HepG2 (cell line): ENCODE results near the gene SRSF8.

Experiments
- BHLHE40 ChIP-seq: IDR thresholded peaks from 2 replicates; pipeline ENCODE4 v1.6.1; 2011; ENCODE audit warnings: low read length, improper control_type of control experiment
- ZNF431 ChIP-seq: sonication (generic); formaldehyde crosslinking; IDR thresholded peaks from 2 replicates; pipeline ENCODE4 v1.9.0; 2022; ENCODE audit warnings: missing genetic modification reagents, low read depth, mild to moderate bottlenecking, borderline replicate concordance
- ZNF570 ChIP-seq: sonication (generic); formaldehyde crosslinking; IDR thresholded peaks from 2 replicates; pipeline ENCODE4 v1.4.0; 2020; ENCODE audit warnings: mild to moderate bottlenecking, missing genetic modification reagents, borderline replicate concordance
- TF ChIP-seq, protein P1 (sequence below): sonication (generic); formaldehyde crosslinking; IDR thresholded peaks from 2 replicates; pipeline ENCODE4 v1.9.0; 2021; ENCODE audit warnings: missing genetic modification reagents, borderline replicate concordance
- TF ChIP-seq, protein P2 (sequence below): sonication (generic); formaldehyde crosslinking; conservative IDR thresholded peaks from 2 replicates; pipeline ENCODE4 v1.8.1; 2023; ENCODE audit warnings: missing genetic modification reagents

DNA sequence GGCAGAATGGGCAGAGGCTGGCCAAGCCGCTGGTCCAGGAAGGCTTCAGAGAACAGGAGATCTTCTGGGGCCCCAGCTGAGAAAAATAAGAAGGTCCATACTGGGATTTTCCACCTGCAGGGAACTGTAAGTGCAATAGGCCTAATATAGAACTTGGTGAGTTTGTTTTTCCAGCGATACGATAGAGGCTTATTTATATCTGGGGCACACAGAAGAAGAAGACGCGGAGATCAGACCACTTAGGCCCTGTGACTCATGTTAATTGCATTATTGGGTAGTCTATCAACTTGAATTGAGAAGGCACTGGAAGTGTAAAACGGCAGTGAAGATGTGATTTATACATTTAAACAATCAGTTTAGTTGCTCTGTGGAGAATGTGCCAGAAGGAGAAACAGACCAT, 7.7 kb upstream of the SRSF8 start:
- TF ChIP-seq, protein P1, sequence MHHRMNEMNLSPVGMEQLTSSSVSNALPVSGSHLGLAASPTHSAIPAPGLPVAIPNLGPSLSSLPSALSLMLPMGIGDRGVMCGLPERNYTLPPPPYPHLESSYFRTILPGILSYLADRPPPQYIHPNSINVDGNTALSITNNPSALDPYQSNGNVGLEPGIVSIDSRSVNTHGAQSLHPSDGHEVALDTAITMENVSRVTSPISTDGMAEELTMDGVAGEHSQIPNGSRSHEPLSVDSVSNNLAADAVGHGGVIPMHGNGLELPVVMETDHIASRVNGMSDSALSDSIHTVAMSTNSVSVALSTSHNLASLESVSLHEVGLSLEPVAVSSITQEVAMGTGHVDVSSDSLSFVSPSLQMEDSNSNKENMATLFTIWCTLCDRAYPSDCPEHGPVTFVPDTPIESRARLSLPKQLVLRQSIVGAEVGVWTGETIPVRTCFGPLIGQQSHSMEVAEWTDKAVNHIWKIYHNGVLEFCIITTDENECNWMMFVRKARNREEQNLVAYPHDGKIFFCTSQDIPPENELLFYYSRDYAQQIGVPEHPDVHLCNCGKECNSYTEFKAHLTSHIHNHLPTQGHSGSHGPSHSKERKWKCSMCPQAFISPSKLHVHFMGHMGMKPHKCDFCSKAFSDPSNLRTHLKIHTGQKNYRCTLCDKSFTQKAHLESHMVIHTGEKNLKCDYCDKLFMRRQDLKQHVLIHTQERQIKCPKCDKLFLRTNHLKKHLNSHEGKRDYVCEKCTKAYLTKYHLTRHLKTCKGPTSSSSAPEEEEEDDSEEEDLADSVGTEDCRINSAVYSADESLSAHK (CRISPR knock-in tag) = no peak
- TF ChIP-seq ZNF570 (CRISPR knock-in tag) = no peak
- TF ChIP-seq, protein P2, sequence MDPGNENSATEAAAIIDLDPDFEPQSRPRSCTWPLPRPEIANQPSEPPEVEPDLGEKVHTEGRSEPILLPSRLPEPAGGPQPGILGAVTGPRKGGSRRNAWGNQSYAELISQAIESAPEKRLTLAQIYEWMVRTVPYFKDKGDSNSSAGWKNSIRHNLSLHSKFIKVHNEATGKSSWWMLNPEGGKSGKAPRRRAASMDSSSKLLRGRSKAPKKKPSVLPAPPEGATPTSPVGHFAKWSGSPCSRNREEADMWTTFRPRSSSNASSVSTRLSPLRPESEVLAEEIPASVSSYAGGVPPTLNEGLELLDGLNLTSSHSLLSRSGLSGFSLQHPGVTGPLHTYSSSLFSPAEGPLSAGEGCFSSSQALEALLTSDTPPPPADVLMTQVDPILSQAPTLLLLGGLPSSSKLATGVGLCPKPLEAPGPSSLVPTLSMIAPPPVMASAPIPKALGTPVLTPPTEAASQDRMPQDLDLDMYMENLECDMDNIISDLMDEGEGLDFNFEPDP (CRISPR knock-in tag) = no peak
- TF ChIP-seq ZNF431 = no peak
- TF ChIP-seq BHLHE40 = no peak
